ENCODE results near the gene SPTBN4.

DNA sequence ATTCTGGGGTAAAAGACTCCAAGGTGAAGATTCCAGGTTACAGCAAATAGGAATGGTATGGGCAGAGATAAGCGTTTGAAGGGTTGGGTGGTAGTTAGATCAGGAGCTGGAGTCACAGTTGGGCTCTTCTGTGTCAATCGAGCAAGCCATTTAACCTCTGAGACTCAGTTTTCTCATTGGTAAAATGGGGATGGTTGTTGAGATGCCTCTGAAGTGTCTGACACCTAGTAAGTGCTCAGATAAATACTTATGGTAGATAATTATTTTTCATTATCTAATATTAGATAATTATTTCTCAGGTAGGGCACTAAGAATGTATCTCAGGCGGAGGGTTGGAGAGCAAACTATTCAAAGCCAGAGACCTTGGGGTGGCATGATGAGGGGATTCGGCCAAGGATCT is 142.2 kb downstream of the SPTBN4 start:
- TF ChIP-seq TAF1 (IDR thresholded peaks at IDR 0.05; ENCODE audit: low read depth) (no peak), EGR1 (IDR thresholded peaks at IDR 0.05) (no peak), MAX (IDR thresholded peaks at IDR 0.05) (no peak), YY1 (IDR thresholded peaks at IDR 0.05; ENCODE audit: low read depth) (no peak), RAD21 (IDR thresholded peaks at IDR 0.05; ENCODE audit: low read depth) (no peak), EP300 (IDR thresholded peaks at IDR 0.05; ENCODE audit: borderline replicate concordance) (no peak)
- TF ChIP-seq, protein P1, sequence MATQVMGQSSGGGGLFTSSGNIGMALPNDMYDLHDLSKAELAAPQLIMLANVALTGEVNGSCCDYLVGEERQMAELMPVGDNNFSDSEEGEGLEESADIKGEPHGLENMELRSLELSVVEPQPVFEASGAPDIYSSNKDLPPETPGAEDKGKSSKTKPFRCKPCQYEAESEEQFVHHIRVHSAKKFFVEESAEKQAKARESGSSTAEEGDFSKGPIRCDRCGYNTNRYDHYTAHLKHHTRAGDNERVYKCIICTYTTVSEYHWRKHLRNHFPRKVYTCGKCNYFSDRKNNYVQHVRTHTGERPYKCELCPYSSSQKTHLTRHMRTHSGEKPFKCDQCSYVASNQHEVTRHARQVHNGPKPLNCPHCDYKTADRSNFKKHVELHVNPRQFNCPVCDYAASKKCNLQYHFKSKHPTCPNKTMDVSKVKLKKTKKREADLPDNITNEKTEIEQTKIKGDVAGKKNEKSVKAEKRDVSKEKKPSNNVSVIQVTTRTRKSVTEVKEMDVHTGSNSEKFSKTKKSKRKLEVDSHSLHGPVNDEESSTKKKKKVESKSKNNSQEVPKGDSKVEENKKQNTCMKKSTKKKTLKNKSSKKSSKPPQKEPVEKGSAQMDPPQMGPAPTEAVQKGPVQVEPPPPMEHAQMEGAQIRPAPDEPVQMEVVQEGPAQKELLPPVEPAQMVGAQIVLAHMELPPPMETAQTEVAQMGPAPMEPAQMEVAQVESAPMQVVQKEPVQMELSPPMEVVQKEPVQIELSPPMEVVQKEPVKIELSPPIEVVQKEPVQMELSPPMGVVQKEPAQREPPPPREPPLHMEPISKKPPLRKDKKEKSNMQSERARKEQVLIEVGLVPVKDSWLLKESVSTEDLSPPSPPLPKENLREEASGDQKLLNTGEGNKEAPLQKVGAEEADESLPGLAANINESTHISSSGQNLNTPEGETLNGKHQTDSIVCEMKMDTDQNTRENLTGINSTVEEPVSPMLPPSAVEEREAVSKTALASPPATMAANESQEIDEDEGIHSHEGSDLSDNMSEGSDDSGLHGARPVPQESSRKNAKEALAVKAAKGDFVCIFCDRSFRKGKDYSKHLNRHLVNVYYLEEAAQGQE (IDR thresholded peaks at IDR 0.05; ENCODE audit: low read depth): no peak

Data from Ishikawa (cell line).